EL (cell line): ENCODE results near the gene CERCAM.

ENCODE experiments used
- DNase-seq: peaks from one replicate; pipeline ENCODE4 v3.0.0-alpha.2; 2016

The CERCAM gene

GRCh38 chr9:128457207-128457606 is 36.5 kb downstream of the CERCAM start:
- no peak for DNase-seq

DNA sequence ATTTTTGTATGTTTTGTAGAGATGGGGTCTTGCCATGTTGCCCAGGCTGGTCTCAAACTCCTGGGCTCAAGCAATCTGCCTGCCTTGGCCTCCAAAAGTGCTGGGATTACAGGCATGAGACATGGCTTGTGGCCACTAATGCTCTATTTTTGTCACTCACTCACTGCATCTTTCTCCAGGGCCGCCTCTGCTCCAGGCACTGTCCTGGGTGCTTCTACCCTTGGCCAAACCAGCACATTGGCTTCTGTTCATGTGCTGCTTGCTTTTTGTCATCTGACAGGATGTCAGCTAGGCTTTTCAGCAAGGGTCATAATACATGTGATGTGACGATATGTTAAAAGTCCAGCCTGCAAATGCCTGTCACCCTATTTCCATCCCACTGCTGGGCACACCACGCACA is 38.4 kb downstream of the CERCAM start:
- DNase-seq, result no peak

- DNase-seq, result no peak
Observed at GRCh38 chr9:128469070-128469469, 48.4 kb downstream of the CERCAM start.

- DNase-seq, result peak; percentile 43
Observed at GRCh38 chr9:128470560-128470959, 49.9 kb downstream of the CERCAM start.

- no peak for DNase-seq
Observed at GRCh38 chr9:128473104-128473503, 52.4 kb downstream of the CERCAM start.

- DNase-seq, result no peak
Observed at GRCh38 chr9:128475867-128476266, 55.2 kb downstream of the CERCAM start.

- DNase-seq, result no peak
Observed at GRCh38 chr9:128479262-128479661, 58.6 kb downstream of the CERCAM start.

DNA sequence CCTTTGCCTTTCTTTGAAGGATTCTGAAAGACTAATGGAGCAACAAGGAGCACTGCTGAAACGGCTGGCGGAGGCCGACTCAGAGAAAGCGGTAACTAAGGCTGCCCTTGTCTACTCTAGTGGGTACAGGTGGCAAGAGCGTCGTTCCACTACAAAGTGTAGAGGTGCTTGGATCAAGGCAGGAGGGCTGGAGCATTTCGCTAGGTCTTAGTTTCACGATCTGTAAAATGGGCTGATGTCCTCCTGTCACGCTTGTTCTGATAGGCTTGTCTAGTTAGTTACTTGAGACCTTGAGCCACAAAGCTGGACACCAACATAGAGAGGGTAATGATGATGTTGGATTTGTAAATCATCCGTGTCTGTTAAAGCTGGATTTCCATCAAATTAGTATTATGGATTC is 60.9 kb downstream of the CERCAM start:
- no peak for DNase-seq

DNA sequence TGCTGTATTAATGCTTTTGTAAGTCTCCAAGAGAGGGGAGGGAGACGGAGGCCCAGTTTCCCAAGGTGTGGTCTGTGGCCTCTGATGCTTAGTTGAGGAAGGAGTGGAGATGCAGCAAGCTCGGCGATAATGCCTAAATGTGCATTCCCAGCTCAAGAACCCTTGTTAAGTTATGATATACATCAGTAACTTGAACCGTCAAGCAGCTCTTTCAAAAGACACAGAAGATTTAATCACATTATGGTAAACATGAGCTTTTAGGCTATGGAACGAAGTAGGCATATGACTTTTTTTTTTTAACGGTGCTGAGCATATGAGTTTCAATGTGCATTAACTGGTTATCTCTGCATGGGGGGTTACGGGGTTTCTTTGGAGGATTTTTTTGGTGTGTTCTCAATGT is 61.5 kb downstream of the CERCAM start:
- DNase-seq, result no peak

- no peak for DNase-seq
Observed at GRCh38 chr9:128484686-128485413, 64.2 kb downstream of the CERCAM start.

DNA sequence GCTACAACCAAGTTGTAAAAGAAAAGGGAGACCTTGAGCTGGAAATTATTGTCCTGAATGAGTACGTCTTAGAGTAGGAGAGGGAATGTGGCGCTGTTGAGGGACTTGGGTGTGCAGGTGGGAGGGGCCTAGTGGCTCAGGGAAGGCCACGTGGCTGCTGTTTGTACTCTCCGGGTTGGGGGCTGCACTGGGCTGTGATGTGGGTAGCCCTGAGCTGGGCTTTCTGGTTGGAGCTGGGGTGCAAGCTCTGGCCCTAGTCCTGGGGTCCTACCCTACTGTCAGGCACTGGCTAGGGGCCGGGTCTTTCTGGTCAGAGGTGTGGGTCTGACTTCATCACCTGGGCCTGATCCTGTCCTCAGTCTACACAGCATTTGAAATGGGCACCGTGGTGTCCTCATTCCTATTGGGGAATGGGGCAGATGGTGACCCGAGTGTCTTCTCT is 64.8 kb downstream of the CERCAM start:
- DNase-seq, result no peak

DNA sequence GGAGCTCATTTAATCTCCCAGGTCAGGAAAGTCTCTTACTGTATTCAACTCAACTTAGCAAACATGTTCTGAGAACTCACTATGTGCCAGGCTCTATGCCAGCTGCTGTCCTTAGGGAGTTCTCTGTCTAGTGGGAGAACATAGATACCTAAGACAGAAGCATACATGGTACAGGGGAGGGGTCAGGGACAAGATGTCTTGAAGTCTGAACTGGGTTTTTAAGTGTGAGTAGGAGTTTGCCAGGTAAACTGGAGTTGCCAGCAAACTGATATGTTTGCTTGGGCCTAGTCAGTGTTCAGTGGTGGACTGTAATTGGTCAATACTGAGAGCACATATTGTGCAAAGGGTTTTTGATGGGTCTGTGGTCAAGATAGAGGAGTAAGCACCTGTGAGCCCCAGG is 65.5 kb downstream of the CERCAM start:
- DNase-seq, result no peak
